K562 (cell line): ENCODE results near the gene NOTCH1. TPM values are rescaled to one million over a fixed set of nuclear protein-coding genes. Genes with fewer than 3 reads are reported as not detected.

Experiments
- BMI1 ChIP-seq: fragments of 150-350 bp; IDR thresholded peaks from 2 replicates; pipeline ENCODE4 v1.6.1; 2014; ENCODE audit warnings: low read length
- DMBX1 ChIP-seq: fragments of 250-450 bp; sonication (Bioruptor Pico); IDR thresholded peaks from 2 replicates; pipeline ENCODE4 v1.8.0; 2022; ENCODE audit warnings: inconsistent platforms, mild to moderate bottlenecking, moderate library complexity, borderline replicate concordance
- GTF2E2 ChIP-seq: fragments of 200-800 bp; sonication (Bioruptor generic); IDR thresholded peaks from 2 replicates; pipeline ENCODE4 v1.6.1; 2016; ENCODE audit warnings: missing genetic modification characterization, missing compliant biosample characterization
- HMGN3 ChIP-seq: IDR thresholded peaks from 2 replicates; pipeline ENCODE4 v1.6.1; 2011; ENCODE audit warnings: borderline replicate concordance, low read depth, mild to moderate bottlenecking, mixed read lengths, low read length; ENCODE audit not compliant: insufficient read length; ENCODE audit errors: extremely low read depth
- KAT8 ChIP-seq: fragments of 450-650 bp; IDR thresholded peaks from 2 replicates; pipeline ENCODE4 v1.6.1; 2016; ENCODE audit warnings: low read depth, mild to moderate bottlenecking
- MXI1 ChIP-seq: IDR thresholded peaks from 2 replicates; pipeline ENCODE4 v1.6.1; 2011; ENCODE audit warnings: low read depth, mild to moderate bottlenecking, improper control_type of control experiment, low read length
- MYC ChIP-seq, 2 experiments: fragments of 250-450 bp in 1 of 2; sonication (Bioruptor Pico) in 1 of 2; IDR thresholded peaks; 2 replicates each; pipeline versions ENCODE4 v1.5.1 to v1.6.1; 2012 to 2021; ENCODE audit warnings: low read depth in 2 of 2, borderline replicate concordance in 1 of 2, improper control_type of control experiment in 1 of 2, low read length in 1 of 2, mild to moderate bottlenecking in 1 of 2, moderate library complexity in 1 of 2
- NCOA6 ChIP-seq: fragments of 450-650 bp; IDR thresholded peaks from 2 replicates; pipeline ENCODE4 v1.6.1; 2017; ENCODE audit warnings: mild to moderate bottlenecking
- NR4A1 ChIP-seq, 2 experiments: fragments of 250-450 bp in 1 of 2; fragments of 450-650 bp in 1 of 2; sonication (Bioruptor Pico) in 1 of 2; IDR thresholded peaks; 2 replicates each; pipeline versions ENCODE4 v1.4.0 to v1.6.1; 2016 to 2020; ENCODE audit warnings: mild to moderate bottlenecking in 2 of 2, missing compliant biosample characterization in 1 of 2, missing genetic modification characterization in 1 of 2, moderate library complexity in 1 of 2
- SMARCA4 ChIP-seq: fragments of 450-650 bp; IDR thresholded peaks from 2 replicates; pipeline ENCODE4 v1.6.1; 2016
- TCF7 ChIP-seq: sonication (generic); IDR thresholded peaks from 2 replicates; pipeline ENCODE4 v1.6.1; 2016; ENCODE audit warnings: antibody characterized with exemption, borderline replicate concordance
- TEAD4 ChIP-seq, 2 experiments: sonication (generic) in 1 of 2; formaldehyde crosslinking in 1 of 2; IDR thresholded peaks; 2 replicates each; pipeline versions ENCODE4 v1.6.1 to v1.8.0; 2012 to 2022; ENCODE audit warnings: borderline replicate concordance in 1 of 2, inconsistent platforms in 1 of 2, low read length in 1 of 2, mild to moderate bottlenecking in 1 of 2, missing genetic modification reagents in 1 of 2
- U2AF1 ChIP-seq: fragments of 200-400 bp; formaldehyde crosslinking; optimal IDR thresholded peaks from 2 replicates; pipeline ENCODE3; 2017; ENCODE audit warnings: mild to moderate bottlenecking, low read depth, low read length, moderate library complexity
- XRCC5 ChIP-seq: fragments of 200-400 bp; formaldehyde crosslinking; IDR thresholded peaks from 2 replicates; pipeline ENCODE4 v1.6.1; 2017; ENCODE audit warnings: low read depth, mild to moderate bottlenecking, low read length
- ZKSCAN1 ChIP-seq: fragments of 150-350 bp; IDR thresholded peaks from 2 replicates; pipeline ENCODE4 v1.6.1; 2016; ENCODE audit warnings: low read depth, low read length
- ZNF830 ChIP-seq: fragments of 250-450 bp; sonication (Bioruptor Pico); IDR thresholded peaks from 2 replicates; pipeline ENCODE4 v1.5.0; 2021; ENCODE audit warnings: mild to moderate bottlenecking
- ZSCAN32 ChIP-seq: fragments of 450-650 bp; formaldehyde crosslinking; IDR thresholded peaks from 2 replicates; pipeline ENCODE4 v1.4.0; 2020; ENCODE audit warnings: mild to moderate bottlenecking, moderate library complexity
- polyA plus RNA-seq, 8 experiments: library from polyadenylated mRNA; depleted of rRNA in 4 of 8; stranded (reverse) in 5 of 8; unstranded in 3 of 8; fragments of >200 nt; fragmentation: Nextera tagmentation in 2 of 8; fragmentation: Illumina TruSeq in 1 of 8; extraction: Ambion mirVana in 2 of 8; extraction: Trizol in 1 of 8; gene quantifications; 2 replicates each; pipeline versions ENCODE4 v1.2.1 to v1.2.3, GENCODE V29; 2011 to 2014; ENCODE audit warnings: inconsistent platforms in 1 of 8, missing spikeins in 1 of 8
- total RNA-seq, 7 experiments: library from RNA; depleted of rRNA in 6 of 7; stranded (reverse); fragments of >200 nt in 6 of 7; fragmentation: Illumina TruSeq in 2 of 7; extraction: Trizol in 2 of 7; gene quantifications; 2 replicates each; pipeline versions ENCODE4 v1.2.1 to v1.2.3, GENCODE V29; 2011 to 2021; ENCODE audit warnings: low replicate concordance in 1 of 7
- TF ChIP-seq, protein P1 (sequence below): fragments of 250-450 bp; sonication (Bioruptor Pico); IDR thresholded peaks from 2 replicates; pipeline ENCODE4 v1.4.0; 2020
- TF ChIP-seq, protein P2 (sequence below): fragments of 250-450 bp; sonication (Bioruptor Pico); IDR thresholded peaks from 2 replicates; pipeline ENCODE4 v1.6.1; 2021; ENCODE audit warnings: mild to moderate bottlenecking
- TF ChIP-seq, protein P3 (sequence below): IDR thresholded peaks from 3 replicates; pipeline ENCODE4 v1.6.1; 2011; ENCODE audit warnings: borderline replicate concordance, mild to moderate bottlenecking; ENCODE audit not compliant: insufficient read length, insufficient read depth
- TF ChIP-seq, protein P4 (sequence below): sonication (generic); formaldehyde crosslinking; IDR thresholded peaks from 2 replicates; pipeline ENCODE4 v1.8.1; 2023; ENCODE audit warnings: mild to moderate bottlenecking, missing genetic modification reagents
- TF ChIP-seq, protein P5 (sequence below): sonication (generic); IDR thresholded peaks from 2 replicates; pipeline ENCODE4 v1.6.1; 2016

The NOTCH1 gene
- total and polyA plus RNA-seq, 9 of the 15 experiments (the other 6 are each of a cell fraction or from before 2014, with no cell fraction given) = 0.03 to 31.4 (median 2.3) TPM

DNA sequence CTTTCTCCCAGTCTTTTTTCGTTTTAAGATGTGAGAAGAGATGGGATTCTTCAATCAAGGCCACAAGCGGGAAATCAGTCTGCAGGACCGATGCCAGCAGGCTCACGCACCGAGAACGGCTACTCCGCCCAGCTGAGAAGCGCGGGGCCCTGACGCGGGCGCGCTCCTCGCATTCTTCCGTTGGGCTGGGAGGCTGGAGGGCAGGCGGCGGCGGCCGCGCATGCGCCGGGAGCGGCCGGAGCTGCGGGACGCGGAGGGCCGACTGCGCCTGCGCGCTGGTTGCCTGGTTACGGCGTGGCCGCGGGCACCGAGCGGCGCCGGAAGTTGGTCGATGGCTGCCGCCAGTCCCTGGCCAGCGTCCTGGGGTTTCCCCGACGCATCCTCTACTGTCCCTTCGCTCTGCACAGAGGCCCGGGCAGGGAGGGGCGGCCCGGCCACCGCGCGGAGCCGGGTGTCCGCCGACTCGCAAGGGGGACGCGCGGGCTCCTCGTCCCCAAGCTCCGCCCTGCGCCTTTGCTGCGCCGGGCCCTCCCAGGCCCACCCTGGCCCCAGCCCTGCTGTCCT is 62.2 kb downstream of the NOTCH1 start (continued):
- TF ChIP-seq, protein P1, sequence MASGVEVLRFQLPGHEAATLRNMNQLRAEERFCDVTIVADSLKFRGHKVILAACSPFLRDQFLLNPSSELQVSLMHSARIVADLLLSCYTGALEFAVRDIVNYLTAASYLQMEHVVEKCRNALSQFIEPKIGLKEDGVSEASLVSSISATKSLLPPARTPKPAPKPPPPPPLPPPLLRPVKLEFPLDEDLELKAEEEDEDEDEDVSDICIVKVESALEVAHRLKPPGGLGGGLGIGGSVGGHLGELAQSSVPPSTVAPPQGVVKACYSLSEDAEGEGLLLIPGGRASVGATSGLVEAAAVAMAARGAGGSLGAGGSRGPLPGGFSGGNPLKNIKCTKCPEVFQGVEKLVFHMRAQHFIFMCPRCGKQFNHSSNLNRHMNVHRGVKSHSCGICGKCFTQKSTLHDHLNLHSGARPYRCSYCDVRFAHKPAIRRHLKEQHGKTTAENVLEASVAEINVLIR = no peak
- TF ChIP-seq BMI1 = no peak
- TF ChIP-seq TEAD4 (IDR thresholded peaks at IDR 0.05; ENCODE audit: low read length) = peak; percentile 55
- no peak for TF ChIP-seq TEAD4 (CRISPR knock-in tag; IDR thresholded peaks at IDR 0.05; ENCODE audit: borderline replicate concordance)
- no peak for TF ChIP-seq ZSCAN32 (CRISPR knock-in tag)
- TF ChIP-seq NCOA6 = no peak
- TF ChIP-seq MXI1 = peak; percentile 58; the same call in 1 of the 2 replicates
- TF ChIP-seq MYC (IDR thresholded peaks at IDR 0.05; ENCODE audit: low read depth, low read length) = peak; percentile 80
- no peak for TF ChIP-seq MYC (CRISPR knock-in tag; IDR thresholded peaks at IDR 0.05; ENCODE audit: borderline replicate concordance, low read depth)
- no peak for TF ChIP-seq TCF7
- no peak for TF ChIP-seq GTF2E2
- TF ChIP-seq, protein P2, sequence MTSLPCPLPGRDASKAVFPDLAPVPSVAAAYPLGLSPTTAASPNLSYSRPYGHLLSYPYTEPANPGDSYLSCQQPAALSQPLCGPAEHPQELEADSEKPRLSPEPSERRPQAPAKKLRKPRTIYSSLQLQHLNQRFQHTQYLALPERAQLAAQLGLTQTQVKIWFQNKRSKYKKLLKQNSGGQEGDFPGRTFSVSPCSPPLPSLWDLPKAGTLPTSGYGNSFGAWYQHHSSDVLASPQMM (CRISPR knock-in tag) = no peak
- TF ChIP-seq XRCC5 = no peak
- no peak for TF ChIP-seq U2AF1
- TF ChIP-seq SMARCA4 = no peak
- TF ChIP-seq KAT8 = no peak
- no peak for TF ChIP-seq ZNF830 (CRISPR knock-in tag)
- no peak for TF ChIP-seq DMBX1 (CRISPR knock-in tag)
- no peak for TF ChIP-seq ZKSCAN1
- TF ChIP-seq, protein P3, sequence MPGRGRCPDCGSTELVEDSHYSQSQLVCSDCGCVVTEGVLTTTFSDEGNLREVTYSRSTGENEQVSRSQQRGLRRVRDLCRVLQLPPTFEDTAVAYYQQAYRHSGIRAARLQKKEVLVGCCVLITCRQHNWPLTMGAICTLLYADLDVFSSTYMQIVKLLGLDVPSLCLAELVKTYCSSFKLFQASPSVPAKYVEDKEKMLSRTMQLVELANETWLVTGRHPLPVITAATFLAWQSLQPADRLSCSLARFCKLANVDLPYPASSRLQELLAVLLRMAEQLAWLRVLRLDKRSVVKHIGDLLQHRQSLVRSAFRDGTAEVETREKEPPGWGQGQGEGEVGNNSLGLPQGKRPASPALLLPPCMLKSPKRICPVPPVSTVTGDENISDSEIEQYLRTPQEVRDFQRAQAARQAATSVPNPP = no peak
- TF ChIP-seq, protein P4, sequence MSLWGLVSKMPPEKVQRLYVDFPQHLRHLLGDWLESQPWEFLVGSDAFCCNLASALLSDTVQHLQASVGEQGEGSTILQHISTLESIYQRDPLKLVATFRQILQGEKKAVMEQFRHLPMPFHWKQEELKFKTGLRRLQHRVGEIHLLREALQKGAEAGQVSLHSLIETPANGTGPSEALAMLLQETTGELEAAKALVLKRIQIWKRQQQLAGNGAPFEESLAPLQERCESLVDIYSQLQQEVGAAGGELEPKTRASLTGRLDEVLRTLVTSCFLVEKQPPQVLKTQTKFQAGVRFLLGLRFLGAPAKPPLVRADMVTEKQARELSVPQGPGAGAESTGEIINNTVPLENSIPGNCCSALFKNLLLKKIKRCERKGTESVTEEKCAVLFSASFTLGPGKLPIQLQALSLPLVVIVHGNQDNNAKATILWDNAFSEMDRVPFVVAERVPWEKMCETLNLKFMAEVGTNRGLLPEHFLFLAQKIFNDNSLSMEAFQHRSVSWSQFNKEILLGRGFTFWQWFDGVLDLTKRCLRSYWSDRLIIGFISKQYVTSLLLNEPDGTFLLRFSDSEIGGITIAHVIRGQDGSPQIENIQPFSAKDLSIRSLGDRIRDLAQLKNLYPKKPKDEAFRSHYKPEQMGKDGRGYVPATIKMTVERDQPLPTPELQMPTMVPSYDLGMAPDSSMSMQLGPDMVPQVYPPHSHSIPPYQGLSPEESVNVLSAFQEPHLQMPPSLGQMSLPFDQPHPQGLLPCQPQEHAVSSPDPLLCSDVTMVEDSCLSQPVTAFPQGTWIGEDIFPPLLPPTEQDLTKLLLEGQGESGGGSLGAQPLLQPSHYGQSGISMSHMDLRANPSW (CRISPR knock-in tag) = no peak
- TF ChIP-seq, protein P5, sequence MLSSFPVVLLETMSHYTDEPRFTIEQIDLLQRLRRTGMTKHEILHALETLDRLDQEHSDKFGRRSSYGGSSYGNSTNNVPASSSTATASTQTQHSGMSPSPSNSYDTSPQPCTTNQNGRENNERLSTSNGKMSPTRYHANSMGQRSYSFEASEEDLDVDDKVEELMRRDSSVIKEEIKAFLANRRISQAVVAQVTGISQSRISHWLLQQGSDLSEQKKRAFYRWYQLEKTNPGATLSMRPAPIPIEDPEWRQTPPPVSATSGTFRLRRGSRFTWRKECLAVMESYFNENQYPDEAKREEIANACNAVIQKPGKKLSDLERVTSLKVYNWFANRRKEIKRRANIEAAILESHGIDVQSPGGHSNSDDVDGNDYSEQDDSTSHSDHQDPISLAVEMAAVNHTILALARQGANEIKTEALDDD = no peak
- TF ChIP-seq NR4A1 (CRISPR knock-in tag; IDR thresholded peaks at IDR 0.05) = no peak
- no peak for TF ChIP-seq NR4A1 (tag; IDR thresholded peaks at IDR 0.05)
- peak; percentile 18 for TF ChIP-seq HMGN3
